Stimulated activated naive CD8-positive, alpha-beta T cell treated with anti-CD3 and anti-CD28 coated beads, Interleukin-15, Interleukin-2, amounts not matched to agents 100 ng/mL and 50 ng/mL, for 24 hours (primary cell): Measurements from ENCODE around the gene SLC25A1.
"Not testable (repeated sequence)": the region's sequence is repeated elsewhere in the genome, so short reads cannot be mapped to it uniquely, and the experiment has no call there.

Experiments used
- H3K27ac Mint-ChIP-seq: one replicate; pipeline ENCODE4 v1.8.0; 2021; ENCODE audit warnings: mild to moderate bottlenecking, mixed read lengths
- H3K27me3 Mint-ChIP-seq: one replicate; pipeline ENCODE4 v1.8.0; 2021; ENCODE audit warnings: mixed read lengths
- H3K36me3 Mint-ChIP-seq: one replicate; pipeline ENCODE4 v1.8.0; 2021; ENCODE audit warnings: low read depth, mixed read lengths
- H3K4me1 Mint-ChIP-seq: one replicate; pipeline ENCODE4 v1.8.0; 2021; ENCODE audit warnings: low read depth, mixed read lengths
- H3K4me3 Mint-ChIP-seq: one replicate; pipeline ENCODE4 v1.8.0; 2021; ENCODE audit warnings: mild to moderate bottlenecking, mixed read lengths
- H3K9me3 Mint-ChIP-seq: one replicate; pipeline ENCODE4 v1.8.0; 2021; ENCODE audit warnings: mixed read lengths

Gene SLC25A1

DNA sequence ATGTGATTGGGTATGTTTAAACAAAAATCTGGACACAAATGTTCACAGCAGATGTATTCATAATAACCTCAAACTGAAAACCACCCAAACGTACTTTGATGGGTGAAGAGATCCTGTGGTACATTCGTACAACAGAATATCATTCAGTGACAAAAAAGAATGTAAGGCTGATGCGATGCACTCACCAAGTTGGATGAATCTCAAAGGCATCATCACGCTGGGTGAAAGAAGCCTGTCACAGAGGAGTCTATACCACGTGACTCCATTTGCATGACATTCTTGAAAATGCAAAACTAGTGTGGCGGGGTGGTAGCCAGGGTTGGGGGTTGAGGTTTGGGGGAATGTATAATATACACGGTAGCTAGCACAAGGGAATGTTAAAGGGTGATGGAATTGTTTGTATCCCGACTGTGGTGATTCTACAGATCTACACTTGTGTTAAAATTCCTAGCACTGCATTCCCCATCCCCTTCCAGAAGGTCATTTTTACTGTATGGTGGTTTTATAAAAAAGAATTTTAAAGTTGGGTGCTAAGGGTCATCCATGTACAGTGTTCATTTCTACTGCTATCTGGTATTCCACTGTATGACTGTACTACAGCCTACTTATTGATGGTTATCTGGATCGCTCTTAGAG lies 35.0 kb upstream of the SLC25A1 start:
- H3K9me3 Mint-ChIP-seq, result no peaks in the 10 kb centered on the region
- H3K27me3 Mint-ChIP-seq, result peaks cover 19% of the 10 kb centered on the region
- H3K4me3 Mint-ChIP-seq, result no peak overlapping the region
- H3K4me1 Mint-ChIP-seq, result peaks cover 5% of the 10 kb centered on the region
- no peak overlapping the region for H3K27ac Mint-ChIP-seq
- H3K36me3 Mint-ChIP-seq, result no peaks in the 10 kb centered on the region

DNA sequence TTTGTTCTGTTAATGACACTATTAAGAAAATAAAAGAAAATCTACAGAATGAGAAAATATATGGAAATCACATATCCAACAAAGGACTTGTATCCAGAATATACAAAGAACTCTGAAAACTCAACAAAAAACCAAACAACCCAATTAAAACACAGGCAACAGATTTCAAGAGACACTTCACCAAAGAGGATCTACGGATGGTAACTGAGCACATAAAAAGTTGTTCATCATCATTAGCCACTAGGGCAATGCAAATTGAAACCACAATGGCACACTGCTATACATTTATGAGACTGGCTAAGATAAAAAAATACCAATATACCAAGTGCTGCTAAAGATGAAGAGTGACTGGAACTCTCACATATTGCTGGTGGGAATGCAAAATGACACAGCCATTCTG lies 34.5 kb upstream of the SLC25A1 start:
- H3K27me3 Mint-ChIP-seq, result peaks cover 19% of the 10 kb centered on the region
- H3K4me1 Mint-ChIP-seq, result peaks cover 3% of the 10 kb centered on the region
- no peak overlapping the region for H3K27ac Mint-ChIP-seq
- H3K36me3 Mint-ChIP-seq, result no peaks in the 10 kb centered on the region
- H3K4me3 Mint-ChIP-seq, result no peak overlapping the region
- H3K9me3 Mint-ChIP-seq, result no peaks in the 10 kb centered on the region

DNA sequence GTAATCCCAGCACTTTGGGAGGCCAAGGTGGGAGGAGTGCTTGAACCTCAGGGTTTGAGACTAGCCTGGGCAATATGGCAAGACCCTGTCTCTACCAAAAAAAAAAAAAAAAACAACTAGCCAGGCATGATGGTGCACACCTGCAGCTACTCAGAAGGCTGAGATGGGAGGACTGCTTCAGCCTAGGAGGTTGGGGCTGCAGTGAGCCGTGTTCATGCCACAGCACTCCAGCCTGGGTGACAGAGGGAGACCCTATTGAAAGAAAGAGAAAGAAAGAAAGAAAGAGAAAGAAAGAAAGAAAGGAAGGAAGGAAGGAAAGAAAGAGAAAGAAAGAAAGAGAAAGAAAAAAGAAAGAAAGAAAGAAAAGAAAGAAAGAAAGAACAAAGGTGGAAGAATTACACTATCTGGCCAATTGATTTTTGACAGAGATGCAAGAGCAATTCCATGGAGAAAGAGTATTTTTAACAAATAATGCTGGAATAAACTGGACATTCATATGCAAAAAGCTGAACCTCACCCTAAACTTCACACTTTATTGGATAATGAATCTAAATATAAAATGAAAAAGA lies 33.9 kb upstream of the SLC25A1 start:
- Mint-ChIP-seq H3K27ac (no peak overlapping the region), H3K4me3 (no peak overlapping the region), H3K9me3 (no peaks in the 10 kb centered on the region), H3K36me3 (no peaks in the 10 kb centered on the region), H3K27me3 (peaks cover 19% of the 10 kb centered on the region), H3K4me1 (no peaks in the 10 kb centered on the region)

DNA sequence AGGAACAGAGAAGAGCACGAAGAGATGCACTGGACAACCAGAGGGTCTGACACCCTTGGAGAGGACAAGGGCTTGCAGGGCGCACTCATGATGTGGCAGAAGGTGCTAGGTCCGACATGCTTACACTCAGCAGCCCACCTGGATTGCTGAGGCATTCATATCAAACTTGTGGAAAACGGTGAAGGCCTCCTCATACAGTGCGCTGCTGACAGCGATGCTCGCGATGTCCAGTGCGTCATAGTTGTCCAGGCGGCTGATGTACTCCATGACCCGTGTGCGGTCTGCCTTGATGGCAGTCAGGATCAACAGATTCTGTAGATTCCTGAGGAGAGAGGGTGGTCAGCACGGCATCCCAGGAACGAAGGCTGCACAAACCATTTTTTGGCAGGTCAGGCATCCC lies 31.7 kb upstream of the SLC25A1 start:
- H3K27me3 Mint-ChIP-seq, result peaks cover 19% of the 10 kb centered on the region
- no peak overlapping the region for H3K4me3 Mint-ChIP-seq
- no peaks in the 10 kb centered on the region for H3K9me3 Mint-ChIP-seq
- no peaks in the 10 kb centered on the region for H3K36me3 Mint-ChIP-seq
- H3K4me1 Mint-ChIP-seq, result no peaks in the 10 kb centered on the region
- no peak overlapping the region for H3K27ac Mint-ChIP-seq

DNA sequence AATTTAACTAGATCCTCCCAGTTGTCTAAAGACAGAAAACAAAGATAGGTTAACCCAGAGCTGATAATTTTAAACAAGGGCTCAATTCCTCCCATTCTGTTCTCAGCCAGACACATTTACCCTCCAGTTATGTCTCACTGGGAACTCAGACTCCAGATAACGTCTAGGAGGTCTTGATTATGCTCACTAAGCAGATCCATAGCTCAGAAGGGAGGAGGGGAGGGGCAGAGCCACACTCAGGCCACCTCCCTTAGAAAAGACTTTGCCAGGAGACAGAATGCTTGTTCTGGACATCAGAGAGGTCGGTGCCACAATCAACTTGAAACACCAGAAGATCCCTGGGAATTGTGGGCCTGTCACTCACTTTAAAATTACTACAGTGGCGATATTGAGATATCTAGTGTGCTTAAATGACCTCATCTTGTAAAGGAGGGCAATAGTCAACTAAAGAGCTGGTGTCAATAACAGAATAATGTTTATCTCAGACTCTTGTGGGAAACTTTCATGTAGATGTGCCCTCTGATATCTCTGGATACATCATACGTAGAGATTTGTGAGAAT lies 29.8 kb upstream of the SLC25A1 start:
- H3K27ac Mint-ChIP-seq, result no peak overlapping the region
- peaks cover 23% of the 10 kb centered on the region for H3K27me3 Mint-ChIP-seq
- no peaks in the 10 kb centered on the region for H3K36me3 Mint-ChIP-seq
- H3K4me1 Mint-ChIP-seq, result no peaks in the 10 kb centered on the region
- H3K9me3 Mint-ChIP-seq, result no peaks in the 10 kb centered on the region
- H3K4me3 Mint-ChIP-seq, result no peak overlapping the region

DNA sequence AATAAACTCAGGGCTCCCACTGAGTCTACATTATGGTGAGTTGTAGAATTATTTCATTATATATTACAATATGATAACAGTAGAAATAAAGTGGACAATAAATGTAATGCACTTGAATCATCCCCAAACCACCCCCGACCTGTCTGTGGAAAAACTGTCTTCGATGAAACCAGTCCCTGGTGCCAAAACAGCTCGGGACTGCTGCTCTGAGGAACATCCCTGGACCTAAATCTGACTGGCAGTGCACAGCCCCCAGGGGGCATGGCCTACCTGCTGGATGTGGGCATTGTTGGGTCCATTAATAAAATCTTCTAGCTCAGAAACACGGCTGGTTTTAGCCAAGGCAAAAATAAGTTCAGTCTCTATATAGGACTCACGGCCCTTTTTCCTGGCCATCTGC lies 29.3 kb upstream of the SLC25A1 start:
- Mint-ChIP-seq H3K27ac (no peak overlapping the region), H3K9me3 (no peaks in the 10 kb centered on the region), H3K4me3 (no peak overlapping the region), H3K27me3 (peaks cover 23% of the 10 kb centered on the region), H3K36me3 (no peaks in the 10 kb centered on the region), H3K4me1 (no peaks in the 10 kb centered on the region)

DNA sequence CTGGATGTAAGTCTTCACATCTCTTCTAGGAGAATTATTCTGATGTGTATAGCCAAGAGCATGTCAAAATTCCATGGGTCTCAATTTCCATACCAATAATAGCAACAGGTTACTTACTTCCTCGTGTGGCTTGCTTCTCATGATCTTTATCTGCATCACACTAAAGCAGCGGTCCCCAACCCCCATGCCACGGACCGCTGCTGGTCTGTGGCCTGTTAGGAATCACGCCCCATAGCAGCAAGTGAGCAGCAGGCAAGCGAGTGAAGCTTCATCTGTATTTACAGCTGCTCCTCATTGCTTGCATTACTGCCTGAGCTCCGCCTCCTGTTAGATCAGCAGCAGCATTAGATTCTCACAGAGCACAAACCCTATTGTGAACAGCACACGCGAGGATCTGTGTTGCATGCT lies 28.9 kb upstream of the SLC25A1 start:
- H3K27me3 Mint-ChIP-seq, result peaks cover 21% of the 10 kb centered on the region
- H3K4me3 Mint-ChIP-seq, result no peak overlapping the region
- H3K9me3 Mint-ChIP-seq, result no peaks in the 10 kb centered on the region
- H3K36me3 Mint-ChIP-seq, result no peaks in the 10 kb centered on the region
- H3K4me1 Mint-ChIP-seq, result no peaks in the 10 kb centered on the region
- H3K27ac Mint-ChIP-seq, result no peak overlapping the region

DNA sequence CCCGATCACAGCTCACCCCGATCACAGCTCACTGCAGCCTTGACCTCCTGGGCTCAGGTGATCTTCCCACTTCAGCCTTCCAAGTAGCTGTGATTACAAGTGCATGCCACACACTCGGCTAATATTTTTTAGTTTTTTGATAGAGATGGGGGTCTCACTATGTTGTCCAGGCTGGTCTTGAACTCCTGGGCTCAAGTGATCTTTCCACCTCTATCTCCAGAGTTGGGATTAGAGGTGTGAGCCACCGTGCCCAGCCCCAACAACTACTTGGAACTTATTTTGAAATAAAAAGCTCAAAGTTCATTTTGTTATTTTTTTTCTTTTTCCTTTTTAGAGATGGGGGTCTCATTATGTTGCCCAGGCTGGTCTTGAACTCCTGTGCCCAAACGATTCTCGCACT lies 27.8 kb upstream of the SLC25A1 start:
- Mint-ChIP-seq H3K36me3 (no peaks in the 10 kb centered on the region), H3K27ac (no peak overlapping the region), H3K4me1 (no peaks in the 10 kb centered on the region), H3K9me3 (no peaks in the 10 kb centered on the region), H3K4me3 (no peak overlapping the region), H3K27me3 (peaks cover 19% of the 10 kb centered on the region)

DNA sequence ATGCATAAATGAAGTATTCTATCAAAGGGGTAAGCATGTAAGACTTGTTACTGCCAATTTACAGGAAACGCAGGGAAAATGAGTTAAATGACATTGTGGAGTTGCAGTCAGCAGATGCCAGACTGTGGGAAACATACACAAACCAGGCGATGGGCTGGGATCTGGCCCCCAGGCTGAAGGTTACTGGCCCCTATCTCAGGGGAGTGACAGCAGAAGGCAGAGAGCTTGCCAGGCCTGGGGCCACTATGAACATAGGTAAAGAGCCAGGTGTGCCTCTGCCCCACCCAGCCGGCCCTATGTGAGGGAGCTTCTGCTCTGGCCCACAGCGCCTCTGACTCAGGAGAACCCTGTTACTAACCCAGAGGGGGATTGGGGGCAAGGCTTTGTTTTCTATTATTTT lies 26.1 kb upstream of the SLC25A1 start:
- H3K36me3 Mint-ChIP-seq, result no peaks in the 10 kb centered on the region
- H3K27ac Mint-ChIP-seq, result no peak overlapping the region
- no peaks in the 10 kb centered on the region for H3K9me3 Mint-ChIP-seq
- H3K4me3 Mint-ChIP-seq, result no peak overlapping the region
- H3K27me3 Mint-ChIP-seq, result peaks cover 12% of the 10 kb centered on the region
- H3K4me1 Mint-ChIP-seq, result no peaks in the 10 kb centered on the region

DNA sequence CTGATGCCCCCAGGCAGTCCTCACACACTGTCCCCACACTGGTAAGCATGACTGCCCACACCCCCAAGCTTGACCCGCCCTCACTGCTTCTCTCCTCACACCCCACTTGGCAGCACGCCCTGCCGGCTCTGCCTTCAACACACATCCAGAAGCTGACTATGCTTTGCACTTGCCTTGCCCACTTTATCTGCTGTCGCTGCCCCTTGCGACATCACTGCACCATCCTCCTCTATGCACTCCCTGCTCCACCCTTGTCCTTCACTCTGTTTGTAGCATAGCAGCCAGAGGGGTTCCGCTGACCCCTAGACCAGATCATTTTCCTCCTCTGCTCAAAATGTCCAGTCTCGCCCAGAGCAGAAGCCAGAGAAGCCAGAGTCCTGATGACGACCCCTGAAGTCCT lies 25.3 kb upstream of the SLC25A1 start:
- H3K4me3 Mint-ChIP-seq, result no peak overlapping the region
- H3K27me3 Mint-ChIP-seq, result peaks cover 5% of the 10 kb centered on the region
- no peaks in the 10 kb centered on the region for H3K9me3 Mint-ChIP-seq
- no peaks in the 10 kb centered on the region for H3K4me1 Mint-ChIP-seq
- H3K36me3 Mint-ChIP-seq, result no peaks in the 10 kb centered on the region
- H3K27ac Mint-ChIP-seq, result no peak overlapping the region

DNA sequence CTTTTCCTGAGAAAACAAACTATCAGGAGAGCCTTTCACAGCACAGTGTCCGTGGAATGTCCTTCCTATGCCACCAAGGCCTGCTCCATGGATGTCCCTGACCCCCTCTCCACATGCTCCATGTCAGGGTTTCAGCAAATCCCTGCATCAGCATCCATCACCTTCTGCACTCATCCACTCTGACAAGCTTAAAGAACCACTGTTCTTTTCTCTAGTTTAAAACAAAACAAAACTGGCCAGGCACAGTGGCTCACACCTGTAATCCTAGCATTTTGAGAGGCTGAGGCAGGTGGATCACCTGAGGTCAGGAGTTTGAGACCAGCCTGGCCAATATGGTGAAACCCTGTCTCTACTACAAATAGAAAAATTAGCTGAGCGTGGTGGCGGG lies 24.3 kb upstream of the SLC25A1 start:
- H3K36me3 Mint-ChIP-seq, H3K9me3 Mint-ChIP-seq, H3K27ac Mint-ChIP-seq, H3K4me1 Mint-ChIP-seq, H3K27me3 Mint-ChIP-seq, H3K4me3 Mint-ChIP-seq: not testable (repeated sequence)

DNA sequence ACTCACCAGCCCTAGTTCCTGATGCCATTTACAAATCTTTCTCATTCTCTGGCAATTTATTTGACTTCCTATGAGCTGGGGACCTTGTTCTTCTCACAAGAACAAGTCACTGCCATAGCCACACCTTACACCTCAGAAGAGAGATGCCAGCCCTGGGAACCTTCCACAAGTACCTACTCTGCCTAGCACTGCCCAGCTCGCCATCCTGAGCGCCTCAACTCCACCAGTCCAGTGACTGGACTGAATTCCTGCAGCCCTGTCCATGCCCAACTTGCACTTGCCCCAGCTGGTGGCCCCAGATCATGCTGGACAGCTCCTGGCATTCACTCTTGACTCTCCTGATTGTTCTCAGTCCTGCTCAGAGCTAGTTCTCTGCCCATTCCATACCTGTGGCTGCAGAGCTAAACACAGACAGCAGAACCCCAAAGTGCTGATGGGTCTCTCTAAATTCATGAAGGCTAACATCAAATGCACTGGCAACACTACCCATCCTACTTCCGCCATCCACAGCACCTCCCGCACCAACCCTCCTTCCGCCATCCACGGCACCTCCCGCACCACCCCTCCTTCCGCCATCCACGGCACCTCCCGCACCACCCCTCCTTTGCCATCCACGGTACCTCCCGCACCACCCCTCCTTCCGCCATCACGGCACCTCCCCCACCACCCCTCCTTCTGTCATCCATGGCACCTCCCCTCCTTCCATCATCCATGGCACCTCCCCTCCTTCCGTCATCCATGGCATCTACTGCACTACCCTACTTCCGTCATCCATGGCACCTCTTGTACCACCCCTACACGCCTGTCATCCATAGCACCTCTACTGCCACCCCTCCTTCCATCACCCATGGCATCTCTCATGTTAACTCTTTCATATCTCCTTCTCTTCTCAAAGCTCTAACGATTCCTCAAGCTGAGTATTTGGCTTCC lies 23.6 kb upstream of the SLC25A1 start:
- no peaks in the 10 kb centered on the region for H3K9me3 Mint-ChIP-seq
- peaks cover 5% of the 10 kb centered on the region for H3K27me3 Mint-ChIP-seq
- H3K36me3 Mint-ChIP-seq, result no peaks in the 10 kb centered on the region
- no peak overlapping the region for H3K27ac Mint-ChIP-seq
- H3K4me3 Mint-ChIP-seq, result no peak overlapping the region
- no peaks in the 10 kb centered on the region for H3K4me1 Mint-ChIP-seq

DNA sequence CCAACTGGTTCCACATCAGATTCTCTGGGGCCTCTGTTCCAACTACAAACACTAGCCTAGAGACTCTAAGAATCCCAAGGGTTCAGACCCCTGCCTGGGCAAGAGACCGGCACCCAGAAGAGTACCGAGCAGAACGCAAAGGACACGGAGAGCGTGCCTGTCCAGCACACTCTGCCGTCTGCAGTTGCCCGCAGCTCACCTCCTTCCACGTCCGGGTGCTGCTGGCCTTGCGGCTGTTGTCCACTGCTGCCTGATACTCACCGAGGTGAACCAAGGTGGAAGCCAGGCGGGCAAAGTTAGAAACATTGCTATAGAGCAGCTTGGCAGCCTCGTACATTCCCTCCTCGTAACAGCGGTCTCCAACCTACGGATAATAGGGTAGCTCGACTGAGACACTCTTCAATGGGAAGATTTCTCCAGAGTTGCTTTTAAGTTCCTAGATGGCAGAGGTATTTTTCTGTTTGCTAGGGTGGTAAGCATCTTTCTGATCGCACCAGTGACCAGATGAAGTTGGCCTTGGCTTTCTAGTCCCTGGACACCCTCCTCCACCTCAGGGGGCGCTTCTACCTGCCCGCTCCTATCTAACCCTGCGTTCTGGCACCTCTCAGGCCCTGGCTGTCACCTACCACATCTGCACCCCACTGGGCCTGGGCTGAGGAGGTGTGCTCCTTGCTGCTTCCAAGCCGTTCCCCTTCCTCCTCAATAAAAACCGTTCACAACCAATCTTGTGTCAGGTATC lies 22.8 kb upstream of the SLC25A1 start:
- no peaks in the 10 kb centered on the region for H3K9me3 Mint-ChIP-seq

DNA sequence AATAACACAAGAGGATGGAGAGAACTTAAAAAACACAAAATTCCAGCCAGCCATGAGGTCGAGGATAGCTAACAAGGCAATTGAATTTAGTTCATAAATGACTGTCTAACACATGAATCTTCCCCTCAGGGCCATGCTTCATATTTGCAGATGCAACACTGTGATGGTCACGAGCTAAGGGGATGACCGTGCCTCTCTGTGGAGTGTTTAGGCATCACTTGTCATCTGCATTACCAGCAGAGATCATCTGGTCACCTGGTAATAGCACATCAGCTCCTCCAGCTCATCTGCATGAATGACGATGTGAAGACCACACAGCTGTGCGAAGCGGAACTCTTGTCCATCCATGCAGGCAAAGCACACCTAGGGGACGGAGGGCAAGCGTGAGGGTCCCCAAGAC lies 20.9 kb upstream of the SLC25A1 start:
- no peaks in the 10 kb centered on the region for H3K36me3 Mint-ChIP-seq
- peaks cover 5% of the 10 kb centered on the region for H3K27me3 Mint-ChIP-seq
- H3K4me3 Mint-ChIP-seq, result no peak overlapping the region
- H3K27ac Mint-ChIP-seq, result no peak overlapping the region
- no peaks in the 10 kb centered on the region for H3K9me3 Mint-ChIP-seq
- peaks cover 11% of the 10 kb centered on the region for H3K4me1 Mint-ChIP-seq

More for the DNA sequence above, 22.8 kb upstream of the SLC25A1 start:
- Mint-ChIP-seq H3K27me3 (peaks cover 5% of the 10 kb centered on the region), H3K4me3 (no peak overlapping the region), H3K36me3 (no peaks in the 10 kb centered on the region), H3K27ac (no peak overlapping the region), H3K4me1 (no peaks in the 10 kb centered on the region)
